GM12875 (cell line): ENCODE measurements around the gene HIVEP3.

Source experiments
- H3K4me3 ChIP-seq: one replicate; pipeline ENCODE4 v1.5.1; 2011; ENCODE audit warnings: low read depth, low read length, control low read depth
- CTCF ChIP-seq: IDR thresholded peaks from 2 replicates; pipeline ENCODE4 v1.5.1; 2011; ENCODE audit warnings: low read depth, mild to moderate bottlenecking, control low read depth, inconsistent platforms, low read length, moderate library complexity, borderline replicate concordance; ENCODE audit not compliant: insufficient read depth

HIVEP3 gene

GRCh38 chr1:41653574-41653973 lies 265.1 kb downstream of the HIVEP3 start:
- no peak for TF ChIP-seq CTCF
- no peak overlapping the region for H3K4me3 ChIP-seq

GRCh38 chr1:41652384-41653265 lies 266.1 kb downstream of the HIVEP3 start:
- no peak overlapping the region for H3K4me3 ChIP-seq
- TF ChIP-seq CTCF, result no peak

GRCh38 chr1:41650028-41650880 lies 268.5 kb downstream of the HIVEP3 start:
- no peak for TF ChIP-seq CTCF

DNA sequence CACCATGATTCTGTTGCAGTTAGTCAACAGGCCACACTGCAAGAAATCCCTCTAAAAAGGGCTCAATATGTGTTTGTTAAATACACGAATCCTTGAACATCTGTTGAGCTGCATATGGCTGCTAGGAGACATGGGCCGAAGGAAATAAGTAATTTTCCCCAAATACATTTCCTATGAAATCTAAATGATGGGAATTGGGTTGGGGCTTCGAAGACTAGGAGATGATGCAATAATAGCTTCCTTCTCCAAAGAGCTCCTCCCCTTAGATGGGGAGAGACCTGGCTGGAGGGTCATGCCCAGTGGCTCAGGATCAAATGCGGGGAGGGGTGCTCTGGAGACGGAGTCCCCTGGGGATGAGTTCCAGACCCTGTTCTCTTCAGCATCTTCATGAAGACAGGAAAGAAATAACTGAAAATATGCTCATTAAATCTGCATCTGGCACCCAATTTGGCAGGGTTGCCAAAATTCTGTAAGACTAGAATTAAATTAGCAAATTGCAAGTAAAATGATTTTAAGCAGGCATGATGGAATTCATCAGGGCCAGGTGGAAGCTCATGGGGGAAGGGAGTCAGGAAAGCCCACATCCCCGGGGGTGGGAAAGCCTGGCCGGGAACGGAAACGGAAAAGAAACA lies 269.2 kb downstream of the HIVEP3 start:
- TF ChIP-seq CTCF, result no peak
- H3K4me3 ChIP-seq, result no peak overlapping the region

More at GRCh38 chr1:41650028-41650880, 268.5 kb downstream of the HIVEP3 start:
- H3K4me3 ChIP-seq, result no peak overlapping the region

- TF ChIP-seq CTCF, result no peak
Measured at GRCh38 chr1:41648844-41649243, 269.9 kb downstream of the HIVEP3 start.

DNA sequence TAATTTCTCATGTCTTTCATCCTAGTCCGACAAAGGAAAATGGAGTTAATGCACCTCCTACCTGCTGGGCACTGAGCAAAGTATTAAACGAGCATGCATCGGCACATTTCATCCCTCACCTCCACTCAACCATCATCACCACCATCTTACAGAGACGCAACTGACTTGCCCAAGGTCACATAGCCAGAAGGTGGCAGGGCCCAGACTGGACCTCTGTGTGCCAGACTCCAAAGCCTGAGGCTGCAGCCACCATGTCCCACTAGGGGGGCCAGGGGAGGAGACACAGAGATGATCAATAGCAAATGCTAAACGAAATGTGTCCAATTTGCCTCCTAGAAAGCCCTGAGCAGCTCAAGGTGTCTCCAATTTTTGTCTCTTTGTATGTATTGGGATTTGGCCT lies 270.5 kb downstream of the HIVEP3 start:
- no peak for TF ChIP-seq CTCF
- no peak overlapping the region for H3K4me3 ChIP-seq

More at GRCh38 chr1:41648844-41649243, 269.9 kb downstream of the HIVEP3 start:
- no peak overlapping the region for H3K4me3 ChIP-seq
